ENCODE data around the gene LBHD2.

DNA sequence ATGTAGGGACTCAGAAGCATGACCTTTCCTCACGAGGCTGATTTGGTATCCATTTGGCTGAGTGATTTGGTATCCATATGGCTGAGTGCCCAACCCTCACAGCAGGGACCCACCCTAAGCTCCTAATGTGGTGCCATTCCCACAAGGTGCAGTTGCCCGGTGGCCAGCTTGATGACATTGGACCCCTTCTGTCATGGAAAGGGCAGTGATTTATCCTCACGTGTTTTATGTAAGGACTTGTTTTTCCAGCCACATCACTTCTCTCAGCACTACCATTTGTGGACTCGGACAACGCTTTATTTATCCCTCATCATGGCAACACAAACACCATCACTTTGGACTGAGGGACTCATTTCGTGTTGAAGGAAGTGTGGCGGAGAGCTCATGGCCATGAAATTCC lies 18.1 kb upstream of the LBHD2 start:
- TF ChIP-seq, protein P1, sequence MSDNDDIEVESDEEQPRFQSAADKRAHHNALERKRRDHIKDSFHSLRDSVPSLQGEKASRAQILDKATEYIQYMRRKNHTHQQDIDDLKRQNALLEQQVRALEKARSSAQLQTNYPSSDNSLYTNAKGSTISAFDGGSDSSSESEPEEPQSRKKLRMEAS (IDR thresholded peaks at IDR 0.05): no peak
- TF ChIP-seq, protein P2, sequence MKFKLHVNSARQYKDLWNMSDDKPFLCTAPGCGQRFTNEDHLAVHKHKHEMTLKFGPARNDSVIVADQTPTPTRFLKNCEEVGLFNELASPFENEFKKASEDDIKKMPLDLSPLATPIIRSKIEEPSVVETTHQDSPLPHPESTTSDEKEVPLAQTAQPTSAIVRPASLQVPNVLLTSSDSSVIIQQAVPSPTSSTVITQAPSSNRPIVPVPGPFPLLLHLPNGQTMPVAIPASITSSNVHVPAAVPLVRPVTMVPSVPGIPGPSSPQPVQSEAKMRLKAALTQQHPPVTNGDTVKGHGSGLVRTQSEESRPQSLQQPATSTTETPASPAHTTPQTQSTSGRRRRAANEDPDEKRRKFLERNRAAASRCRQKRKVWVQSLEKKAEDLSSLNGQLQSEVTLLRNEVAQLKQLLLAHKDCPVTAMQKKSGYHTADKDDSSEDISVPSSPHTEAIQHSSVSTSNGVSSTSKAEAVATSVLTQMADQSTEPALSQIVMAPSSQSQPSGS (IDR thresholded peaks at IDR 0.05; ENCODE audit: low read length): no peak
- TF ChIP-seq, protein P3, sequence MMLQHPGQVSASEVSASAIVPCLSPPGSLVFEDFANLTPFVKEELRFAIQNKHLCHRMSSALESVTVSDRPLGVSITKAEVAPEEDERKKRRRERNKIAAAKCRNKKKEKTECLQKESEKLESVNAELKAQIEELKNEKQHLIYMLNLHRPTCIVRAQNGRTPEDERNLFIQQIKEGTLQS (IDR thresholded peaks at IDR 0.05; ENCODE audit: insufficient read depth, low read depth, low read length): no peak
- TF ChIP-seq JUND (IDR thresholded peaks at IDR 0.05; ENCODE audit: low read length) (no peak), JUN (IDR thresholded peaks at IDR 0.05; ENCODE audit: low read depth, low read length) (no peak), TAF1 (IDR thresholded peaks at IDR 0.05; ENCODE audit: low read depth, low read length) (no peak), POLR2A (IDR thresholded peaks at IDR 0.05; ENCODE audit: control extremely low read depth in 1 of 2, low read depth in 2 of 2, low read length in 2 of 2) (no peak), EZH2 (IDR thresholded peaks at IDR 0.05; ENCODE audit: low read depth, low read length, severe bottlenecking) (no peak), GABPA (IDR thresholded peaks at IDR 0.05; ENCODE audit: borderline replicate concordance, insufficient read depth, low read length) (no peak), CEBPB (IDR thresholded peaks at IDR 0.05; ENCODE audit: low read depth, low read length) (no peak)
- TF ChIP-seq, protein P4, sequence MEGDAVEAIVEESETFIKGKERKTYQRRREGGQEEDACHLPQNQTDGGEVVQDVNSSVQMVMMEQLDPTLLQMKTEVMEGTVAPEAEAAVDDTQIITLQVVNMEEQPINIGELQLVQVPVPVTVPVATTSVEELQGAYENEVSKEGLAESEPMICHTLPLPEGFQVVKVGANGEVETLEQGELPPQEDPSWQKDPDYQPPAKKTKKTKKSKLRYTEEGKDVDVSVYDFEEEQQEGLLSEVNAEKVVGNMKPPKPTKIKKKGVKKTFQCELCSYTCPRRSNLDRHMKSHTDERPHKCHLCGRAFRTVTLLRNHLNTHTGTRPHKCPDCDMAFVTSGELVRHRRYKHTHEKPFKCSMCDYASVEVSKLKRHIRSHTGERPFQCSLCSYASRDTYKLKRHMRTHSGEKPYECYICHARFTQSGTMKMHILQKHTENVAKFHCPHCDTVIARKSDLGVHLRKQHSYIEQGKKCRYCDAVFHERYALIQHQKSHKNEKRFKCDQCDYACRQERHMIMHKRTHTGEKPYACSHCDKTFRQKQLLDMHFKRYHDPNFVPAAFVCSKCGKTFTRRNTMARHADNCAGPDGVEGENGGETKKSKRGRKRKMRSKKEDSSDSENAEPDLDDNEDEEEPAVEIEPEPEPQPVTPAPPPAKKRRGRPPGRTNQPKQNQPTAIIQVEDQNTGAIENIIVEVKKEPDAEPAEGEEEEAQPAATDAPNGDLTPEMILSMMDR (IDR thresholded peaks at IDR 0.05; ENCODE audit: control extremely low read depth in 1 of 3, insufficient read depth in 1 of 3, low read depth in 1 of 3, low read length in 3 of 3): no peak
